ENCODE data around the gene KNSTRN.

DNA sequence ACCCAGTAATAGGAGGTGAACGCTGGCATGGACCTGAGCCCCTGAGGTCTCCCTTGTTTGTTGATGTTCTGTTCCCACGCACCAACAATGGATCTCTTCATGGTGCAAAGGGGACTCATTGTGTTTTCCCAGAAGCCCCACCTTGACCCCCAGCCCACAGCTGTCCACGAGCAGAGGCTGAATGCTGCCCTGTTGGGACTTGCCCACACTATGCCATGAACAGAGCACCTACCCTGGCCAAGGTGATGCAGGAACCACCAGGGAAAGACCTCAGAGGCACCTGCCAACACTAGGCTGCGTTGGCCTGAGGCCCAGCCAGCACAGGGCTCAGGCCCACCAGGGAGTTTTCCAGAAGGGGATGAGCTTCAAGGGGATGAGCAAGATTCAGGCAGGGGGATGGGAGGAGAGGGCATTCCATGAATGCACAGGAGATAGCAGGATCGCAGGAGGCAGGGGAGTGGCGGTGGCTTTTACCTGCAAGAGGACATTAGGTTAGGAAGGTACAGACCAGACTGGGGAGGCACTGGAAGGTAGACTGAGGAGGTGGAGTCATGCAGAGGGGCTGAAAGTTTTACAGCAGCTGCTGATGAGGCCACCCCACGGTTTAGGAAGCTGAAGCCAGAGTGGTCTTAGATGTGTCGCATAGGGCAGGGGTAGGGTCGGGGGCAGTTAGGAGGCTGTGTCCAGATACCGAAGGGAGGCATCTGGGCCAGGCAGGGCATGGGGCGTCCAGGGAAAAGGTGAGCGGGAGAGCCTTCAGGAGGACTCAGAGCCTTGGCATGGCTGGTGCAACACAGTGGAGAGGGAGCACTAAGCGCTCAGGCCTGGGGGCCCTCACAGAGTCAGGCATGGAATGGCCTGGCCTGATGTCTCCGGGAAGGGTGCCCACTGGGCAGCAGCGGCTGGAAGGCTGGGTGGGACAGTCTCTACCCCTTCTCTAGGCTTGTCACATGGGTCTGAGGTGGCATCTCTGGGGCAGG lies 35.7 kb upstream of the KNSTRN start:
- TF ChIP-seq, protein P1, sequence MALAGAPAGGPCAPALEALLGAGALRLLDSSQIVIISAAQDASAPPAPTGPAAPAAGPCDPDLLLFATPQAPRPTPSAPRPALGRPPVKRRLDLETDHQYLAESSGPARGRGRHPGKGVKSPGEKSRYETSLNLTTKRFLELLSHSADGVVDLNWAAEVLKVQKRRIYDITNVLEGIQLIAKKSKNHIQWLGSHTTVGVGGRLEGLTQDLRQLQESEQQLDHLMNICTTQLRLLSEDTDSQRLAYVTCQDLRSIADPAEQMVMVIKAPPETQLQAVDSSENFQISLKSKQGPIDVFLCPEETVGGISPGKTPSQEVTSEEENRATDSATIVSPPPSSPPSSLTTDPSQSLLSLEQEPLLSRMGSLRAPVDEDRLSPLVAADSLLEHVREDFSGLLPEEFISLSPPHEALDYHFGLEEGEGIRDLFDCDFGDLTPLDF (CRISPR knock-in tag; IDR thresholded peaks at IDR 0.05), result no peak
- TF ChIP-seq EZH2 (conservative IDR thresholded peaks at IDR 0.05; ENCODE audit: low read depth, low read length), result no peak
- TF ChIP-seq, protein P2, sequence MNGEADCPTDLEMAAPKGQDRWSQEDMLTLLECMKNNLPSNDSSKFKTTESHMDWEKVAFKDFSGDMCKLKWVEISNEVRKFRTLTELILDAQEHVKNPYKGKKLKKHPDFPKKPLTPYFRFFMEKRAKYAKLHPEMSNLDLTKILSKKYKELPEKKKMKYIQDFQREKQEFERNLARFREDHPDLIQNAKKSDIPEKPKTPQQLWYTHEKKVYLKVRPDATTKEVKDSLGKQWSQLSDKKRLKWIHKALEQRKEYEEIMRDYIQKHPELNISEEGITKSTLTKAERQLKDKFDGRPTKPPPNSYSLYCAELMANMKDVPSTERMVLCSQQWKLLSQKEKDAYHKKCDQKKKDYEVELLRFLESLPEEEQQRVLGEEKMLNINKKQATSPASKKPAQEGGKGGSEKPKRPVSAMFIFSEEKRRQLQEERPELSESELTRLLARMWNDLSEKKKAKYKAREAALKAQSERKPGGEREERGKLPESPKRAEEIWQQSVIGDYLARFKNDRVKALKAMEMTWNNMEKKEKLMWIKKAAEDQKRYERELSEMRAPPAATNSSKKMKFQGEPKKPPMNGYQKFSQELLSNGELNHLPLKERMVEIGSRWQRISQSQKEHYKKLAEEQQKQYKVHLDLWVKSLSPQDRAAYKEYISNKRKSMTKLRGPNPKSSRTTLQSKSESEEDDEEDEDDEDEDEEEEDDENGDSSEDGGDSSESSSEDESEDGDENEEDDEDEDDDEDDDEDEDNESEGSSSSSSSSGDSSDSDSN (CRISPR knock-in tag; IDR thresholded peaks at IDR 0.05), result no peak
- no peak for TF ChIP-seq ARID2 (CRISPR knock-in tag; IDR thresholded peaks at IDR 0.05; ENCODE audit: borderline replicate concordance)
- TF ChIP-seq NR2F2 (IDR thresholded peaks at IDR 0.05; ENCODE audit: borderline replicate concordance, low read depth), result no peak
- TF ChIP-seq ARHGAP35 (CRISPR knock-in tag; IDR thresholded peaks at IDR 0.05; ENCODE audit: borderline replicate concordance), result no peak
